A673 (cell line): ENCODE measurements around the gene ZFHX2.

Experiments
- CTCF ChIP-seq: fragments of 300-800, 200-600 bp; sonication (generic); conservative IDR thresholded peaks from 2 replicates; pipeline ENCODE4 v1.5.1; 2017; ENCODE audit warnings: low read depth, mild to moderate bottlenecking, antibody characterized with exemption, low read length, moderate library complexity, mixed read lengths
- EZH2 ChIP-seq: fragments of 200-600 bp; sonication (generic); IDR thresholded peaks from 2 replicates; pipeline ENCODE4 v1.6.1; 2017; ENCODE audit warnings: borderline replicate concordance, low read depth, mild to moderate bottlenecking, mixed read lengths, antibody characterized with exemption, low read length; ENCODE audit not compliant: poor library complexity, severe bottlenecking

- TF ChIP-seq CTCF = no peak
- TF ChIP-seq EZH2 = peak; percentile 54
Observed at GRCh38 chr14:23577710-23578392, 26.3 kb upstream of the ZFHX2 start.
